H1 (cell line): Measurements from ENCODE around the gene NCK1. TPM values are rescaled to one million over a fixed set of nuclear protein-coding genes. Genes with fewer than 3 reads are reported as not detected.

Experiments
- CTCF ChIA-PET: fragments of 300-600 bp; sonication (Branson Sonifier 250); formaldehyde crosslinking; loops from one replicate; lab custom pipeline; 2021; ENCODE audit not compliant: partially characterized antibody; lab: Charles Lee
- POLR2A ChIA-PET: fragments of 300-600 bp; sonication (Branson Sonifier 250); formaldehyde crosslinking; loops from one replicate; lab custom pipeline; 2021; ENCODE audit warnings: inconsistent platforms; ENCODE audit not compliant: partially characterized antibody; lab: Charles Lee
- DNase-seq, 2 experiments: peaks; one replicate each; pipeline versions ENCODE4 v3.0.0 to v3.0.0-alpha.2; 2010 to 2022; ENCODE audit warnings: low spot score in 2 of 2, low read depth in 1 of 2, mixed read lengths in 1 of 2
- FAIRE-seq: peaks from 2 replicates; lab custom pipeline; 2011; peaks lifted over from hg19 to GRCh38; lab: Jason Lieb, UNC
- H2AFZ ChIP-seq: 2 replicates; pipeline ENCODE4 v1.8.1; 2012; ENCODE audit warnings: low read length, inconsistent platforms
- H2AK5ac ChIP-seq: 2 replicates; pipeline ENCODE4 v1.6.1; 2013; ENCODE audit warnings: low read depth, low read length
- H2BK120ac ChIP-seq: replicated peaks from 2 replicates; pipeline ENCODE3; 2013; ENCODE audit warnings: low read depth, low read length, inconsistent platforms
- H2BK12ac ChIP-seq: 2 replicates; pipeline ENCODE4 v1.6.1; 2013; ENCODE audit warnings: low read depth, low read length
- H2BK15ac ChIP-seq: 2 replicates; pipeline ENCODE4 v1.6.1; 2013; ENCODE audit warnings: low read length
- H2BK20ac ChIP-seq: 2 replicates; pipeline ENCODE4 v1.6.1; 2013; ENCODE audit warnings: low read length
- H2BK5ac ChIP-seq: 2 replicates; pipeline ENCODE4 v1.6.1; 2013; ENCODE audit warnings: low read depth, low read length
- H3K14ac ChIP-seq: 2 replicates; pipeline ENCODE4 v1.6.1; 2013; ENCODE audit warnings: inconsistent platforms; ENCODE audit not compliant: insufficient read length
- H3K18ac ChIP-seq: 2 replicates; pipeline ENCODE4 v1.6.1; 2013; ENCODE audit warnings: low read length; ENCODE audit errors: extremely low read depth
- H3K23ac ChIP-seq: 2 replicates; pipeline ENCODE4 v1.6.1; 2013; ENCODE audit warnings: inconsistent platforms; ENCODE audit not compliant: insufficient read length
- H3K23me2 ChIP-seq: 2 replicates; pipeline ENCODE4 v1.6.1; 2013; ENCODE audit warnings: low read depth, low read length
- H3K27ac ChIP-seq: 2 replicates; pipeline ENCODE4 v1.6.1; 2011; ENCODE audit warnings: low read depth, low read length, inconsistent platforms
- H3K27me3 ChIP-seq, 4 experiments: replicated peaks in 1 of 4; 1 replicate in 1 of 4; 2 replicates in 3 of 4; pipeline versions ENCODE4 v1.6.1 to v1.8.1; 2011 to 2013; ENCODE audit warnings: low read length in 3 of 4, mild to moderate bottlenecking in 3 of 4, inconsistent platforms in 2 of 4, mixed read lengths in 2 of 4, moderate library complexity in 1 of 4; ENCODE audit not compliant: control insufficient read depth in 3 of 4, insufficient read depth in 3 of 4; ENCODE audit errors: extremely low read depth in 1 of 4
- H3K36me3 ChIP-seq, 4 experiments: 2 replicates each; pipeline versions ENCODE4 v1.6.1 to v1.8.1; 2011 to 2013; ENCODE audit warnings: mild to moderate bottlenecking in 4 of 4, low read length in 3 of 4, moderate library complexity in 2 of 4, control low read depth in 1 of 4, inconsistent platforms in 1 of 4; ENCODE audit not compliant: insufficient read depth in 4 of 4, control insufficient read depth in 2 of 4
- H3K4ac ChIP-seq: replicated peaks from 2 replicates; pipeline ENCODE3; 2013; ENCODE audit warnings: low read length, low read depth, mixed read lengths, inconsistent platforms; ENCODE audit not compliant: insufficient read length
- H3K4me1 ChIP-seq, 4 experiments: replicated peaks in 1 of 4; 1 replicate in 1 of 4; 2 replicates in 3 of 4; pipeline versions ENCODE4 v1.6.1 to v1.8.1; 2011 to 2013; ENCODE audit warnings: low read length in 3 of 4, inconsistent platforms in 2 of 4, mixed read lengths in 1 of 4; ENCODE audit not compliant: insufficient read depth in 4 of 4, control insufficient read depth in 3 of 4
- H3K4me2 ChIP-seq, 2 experiments: 2 replicates each; pipeline versions ENCODE4 v1.6.1 to v1.8.1; 2011 to 2013; ENCODE audit warnings: low read depth in 2 of 2, low read length in 2 of 2, control low read depth in 1 of 2, inconsistent platforms in 1 of 2, mild to moderate bottlenecking in 1 of 2; ENCODE audit not compliant: insufficient read depth in 1 of 2
- H3K4me3 ChIP-seq, 4 experiments: fragments of 200-600, 300-600 bp in 1 of 4; sonication (generic), shearing (Covaris generic), sonication (Bioruptor Twin) in 1 of 4; 2 replicates each; pipeline versions ENCODE4 v1.5.1 to v1.8.1; 2011 to 2016; ENCODE audit warnings: low read length in 4 of 4, low read depth in 3 of 4, control low read depth in 2 of 4, inconsistent platforms in 2 of 4, mild to moderate bottlenecking in 2 of 4, mixed read lengths in 1 of 4, moderate library complexity in 1 of 4; ENCODE audit not compliant: insufficient read depth in 2 of 4; ENCODE audit errors: extremely low read depth in 1 of 4
- H3K56ac ChIP-seq: replicated peaks from 2 replicates; pipeline ENCODE3; 2013; ENCODE audit warnings: low read depth, mild to moderate bottlenecking, mixed read lengths, low read length, inconsistent platforms; ENCODE audit not compliant: insufficient read length
- H3K79me1 ChIP-seq: 2 replicates; pipeline ENCODE4 v1.6.1; 2013; ENCODE audit warnings: low read depth, low read length, control low read depth
- H3K79me2 ChIP-seq, 2 experiments: 2 replicates each; pipeline versions ENCODE4 v1.6.1 to v1.8.1; 2012 to 2013; ENCODE audit warnings: low read length in 2 of 2, mild to moderate bottlenecking in 2 of 2, inconsistent platforms in 1 of 2; ENCODE audit not compliant: insufficient read depth in 2 of 2, control insufficient read depth in 1 of 2
- H3K9ac ChIP-seq, 4 experiments: replicated peaks in 1 of 4; 1 replicate in 1 of 4; 2 replicates in 3 of 4; pipeline versions ENCODE4 v1.6.1 to v1.8.1; 2011 to 2013; ENCODE audit warnings: low read depth in 3 of 4, low read length in 3 of 4, control low read depth in 2 of 4, mild to moderate bottlenecking in 2 of 4, moderate library complexity in 2 of 4, inconsistent platforms in 1 of 4; ENCODE audit errors: extremely low read depth in 1 of 4
- H3K9me3 ChIP-seq, 2 experiments: 2 replicates each; pipeline versions ENCODE4 v1.6.1 to v1.8.1; 2012 to 2013; ENCODE audit warnings: mild to moderate bottlenecking in 2 of 2, moderate library complexity in 2 of 2, control low read depth in 1 of 2, inconsistent platforms in 1 of 2, low read depth in 1 of 2, low read length in 1 of 2, mixed read lengths in 1 of 2; ENCODE audit not compliant: insufficient read depth in 2 of 2
- H4K20me1 ChIP-seq, 2 experiments: replicated peaks in 1 of 2; 2 replicates each; pipeline versions ENCODE3 to v1.8.1; 2011 to 2013; ENCODE audit warnings: inconsistent platforms in 2 of 2, low read length in 2 of 2, mild to moderate bottlenecking in 1 of 2; ENCODE audit not compliant: insufficient read depth in 2 of 2, control insufficient read depth in 1 of 2
- H4K5ac ChIP-seq: 2 replicates; pipeline ENCODE4 v1.6.1; 2013; ENCODE audit warnings: low read length, low read depth, mixed read lengths, inconsistent platforms; ENCODE audit not compliant: insufficient read length
- H4K8ac ChIP-seq: 2 replicates; pipeline ENCODE4 v1.8.0; 2013; ENCODE audit warnings: mild to moderate bottlenecking, moderate library complexity, low read length, inconsistent platforms; ENCODE audit not compliant: insufficient read depth; ENCODE audit errors: extremely low read depth
- H4K91ac ChIP-seq: replicated peaks from 2 replicates; pipeline ENCODE3; 2013; ENCODE audit warnings: low read length, mixed read lengths, inconsistent platforms; ENCODE audit not compliant: insufficient read length
- CBX8 ChIP-seq: fragments of 300-800, 300-1000 bp; sonication (generic); IDR thresholded peaks from 2 replicates; pipeline ENCODE4 v1.7.1; 2016; ENCODE audit warnings: low read depth, low read length, borderline replicate concordance
- CHD1 ChIP-seq: IDR thresholded peaks from 2 replicates; pipeline ENCODE4 v1.6.1; 2012; ENCODE audit warnings: low read depth, low read length, improper control_type of control experiment
- EP300 ChIP-seq, 2 experiments: IDR thresholded peaks; 1 replicate in 1 of 2; 2 replicates in 1 of 2; pipeline ENCODE4 v1.6.1; 2011 to 2012; ENCODE audit warnings: low read depth in 2 of 2, low read length in 2 of 2, mild to moderate bottlenecking in 2 of 2, borderline replicate concordance in 1 of 2, inconsistent platforms in 1 of 2, moderate library complexity in 1 of 2
- EZH2 ChIP-seq: fragments of 200-600 bp; sonication (generic); IDR thresholded peaks from 2 replicates; pipeline ENCODE4 v1.7.1; 2012; ENCODE audit warnings: low read depth, mild to moderate bottlenecking, moderate library complexity, low read length, inconsistent platforms; ENCODE audit not compliant: severe bottlenecking
- GTF2F1 ChIP-seq: IDR thresholded peaks from 2 replicates; pipeline ENCODE4 v1.6.1; 2012; ENCODE audit warnings: low read depth, low read length, improper control_type of control experiment, borderline replicate concordance
- KDM4A ChIP-seq: IDR thresholded peaks from one replicate; pipeline ENCODE4 v1.7.1; 2012; ENCODE audit warnings: low read depth, mild to moderate bottlenecking, moderate library complexity, low read length, inconsistent platforms; ENCODE audit not compliant: severe bottlenecking
- RAD21 ChIP-seq, 2 experiments: IDR thresholded peaks in 1 of 2; conservative IDR thresholded peaks in 1 of 2; 2 replicates each; pipeline ENCODE4 v1.6.1; 2011; ENCODE audit warnings: low read depth in 2 of 2, low read length in 2 of 2, improper control_type of control experiment in 1 of 2, inconsistent platforms in 1 of 2, mild to moderate bottlenecking in 1 of 2, moderate library complexity in 1 of 2
- SAP30 ChIP-seq: fragments of 300-600 bp; sonication (generic); IDR thresholded peaks from 2 replicates; pipeline ENCODE4 v1.7.1; 2012; ENCODE audit warnings: low read length, moderate library complexity, mild to moderate bottlenecking, inconsistent platforms; ENCODE audit not compliant: insufficient read depth, insufficient replicate concordance
- SP2 ChIP-seq: IDR thresholded peaks from 2 replicates; pipeline ENCODE4 v1.6.1; 2012; ENCODE audit warnings: mild to moderate bottlenecking, low read length, inconsistent platforms
- TAF1 ChIP-seq: IDR thresholded peaks from 2 replicates; pipeline ENCODE4 v1.6.1; 2011; ENCODE audit warnings: mild to moderate bottlenecking, low read depth, low read length
- TBP ChIP-seq: IDR thresholded peaks from 2 replicates; pipeline ENCODE4 v1.6.1; 2011; ENCODE audit warnings: low read depth, low read length, improper control_type of control experiment
- TCF12 ChIP-seq: IDR thresholded peaks from 2 replicates; pipeline ENCODE4 v1.6.1; 2011; ENCODE audit warnings: low read depth, mild to moderate bottlenecking, low read length
- polyA plus RNA-seq, 7 experiments: library from polyadenylated mRNA; depleted of rRNA in 3 of 7; stranded (reverse) in 5 of 7; unstranded in 2 of 7; fragments of >200 nt in 5 of 7; fragments of 200-250 nt in 2 of 7; gene quantifications; 1 replicate in 5 of 7; 2 replicates in 1 of 7; 4 replicates in 1 of 7; pipeline versions ENCODE4 v1.2.1 to v1.2.3, GENCODE V29; 2011 to 2013; ENCODE audit warnings: missing spikeins in 2 of 7, mixed read lengths in 2 of 7
- total RNA-seq: library from RNA; stranded (reverse); fragmentation: NEBNext Ultra II Directional; extraction: Animal tissue kit (Norgen Biotek cat#: 25700); gene quantifications from 2 replicates; pipeline ENCODE4 v1.2.1, GENCODE V29; 2021

NCK1 gene
- total and polyA plus RNA-seq, 2 of the 8 experiments (the other 6 are each of a cell fraction or from before 2014, with no cell fraction given), result 10.0 to 28.5 TPM

GRCh38 chr3:136836511-136837156 is 25.4 kb upstream of the NCK1 start:
- H2BK15ac ChIP-seq, result no peak overlapping the region
- H3K79me2 ChIP-seq, result peaks cover 0 to 16% of the 10 kb centered on the region in 2 experiments; a peak in 2 of 4 replicates
- no peak overlapping the region for H4K8ac ChIP-seq
- POLR2A ChIA-PET, result interaction anchor here (1.0 to 2.2 kb wide), 2 partner anchors 25 to 84 kb away, joined by 3 to 5 read pairs; partner anchors contain the start of genes NCK1 and STAG1
- no peak overlapping the region for H2BK12ac ChIP-seq
- peaks cover 4% of the 10 kb centered on the region; the same call in 1 of the 2 replicates for H3K79me1 ChIP-seq
- no peak overlapping the region for H3K56ac ChIP-seq
- no peaks in the 10 kb centered on the region for H3K9me3 ChIP-seq
- no peak overlapping the region for H2BK20ac ChIP-seq
- peaks cover 0 to 7% (median 0%) of the 10 kb centered on the region in 4 experiments; a peak in 2 of 8 replicates for H3K36me3 ChIP-seq
- H3K4ac ChIP-seq, result no peak overlapping the region
- H3K14ac ChIP-seq, result no peak overlapping the region
- no peak for DNase-seq
- no peak overlapping the region for H2BK120ac ChIP-seq
- no peak overlapping the region for H2AK5ac ChIP-seq
- H2BK5ac ChIP-seq, result no peak overlapping the region
- H4K5ac ChIP-seq, result no peak overlapping the region
- H3K23me2 ChIP-seq, result no peaks in the 10 kb centered on the region
- H3K4me2 ChIP-seq, result no peak overlapping the region
- H3K4me1 ChIP-seq, result 0 out of 7 replicates have a peak, but pooled peaks cover 0 to 3% (median 0%) of the 10 kb centered on the region in 4 experiments
- H3K4me3 ChIP-seq, result no peak overlapping the region
- no peak overlapping the region for H4K91ac ChIP-seq
- H3K9ac ChIP-seq, result no peak overlapping the region
- H3K27ac ChIP-seq, result no peak overlapping the region
- no peaks in the 10 kb centered on the region; a peak in 1 of 7 replicates for H3K27me3 ChIP-seq
- no peak overlapping the region for H3K18ac ChIP-seq
- no peak for FAIRE-seq
- peaks cover 0 to 4% of the 10 kb centered on the region in 2 experiments for H4K20me1 ChIP-seq
- CTCF ChIA-PET, result no interaction called here
- no peak overlapping the region for H3K23ac ChIP-seq
- H2AFZ ChIP-seq, result no peak overlapping the region
- TF ChIP-seq SAP30, result no peak
- no peak for TF ChIP-seq TCF12
- no peak for TF ChIP-seq CBX8
- no peak for TF ChIP-seq TBP
- no peak for TF ChIP-seq RAD21 (IDR thresholded peaks at IDR 0.05 in 1 of 2, conservative IDR thresholded peaks at IDR 0.05 in 1 of 2; ENCODE audit: low read depth in 2 of 2, low read length in 2 of 2)
- TF ChIP-seq KDM4A, result no peak
- no peak for TF ChIP-seq CHD1
- no peak for TF ChIP-seq EP300 (IDR thresholded peaks at IDR 0.05; ENCODE audit: borderline replicate concordance in 1 of 2, low read depth in 2 of 2, low read length in 2 of 2)
- no peak for TF ChIP-seq EZH2
- TF ChIP-seq TAF1, result no peak
- no peak for TF ChIP-seq SP2
- no peak for TF ChIP-seq GTF2F1
